CD4-positive, alpha-beta memory T cell (primary cell): Measurements from ENCODE around the gene RAPGEF1. TPM values are rescaled to one million over a fixed set of nuclear protein-coding genes. Genes with fewer than 3 reads are reported as not detected.
A peak's percentile ranks its signal among the peaks of the same experiment; 100 is the strongest.

Experiments
- CTCF ChIA-PET: fragments of 350-600 bp; sonication (Branson Sonifier 250); formaldehyde crosslinking; loops from one replicate; lab custom pipeline; 2021; ENCODE audit warnings: inconsistent platforms; ENCODE audit not compliant: partially characterized antibody; lab: Charles Lee
- POLR2A ChIA-PET: fragments of 350-600 bp; sonication (Branson Sonifier 250); formaldehyde crosslinking; loops from one replicate; lab custom pipeline; 2021; ENCODE audit not compliant: partially characterized antibody; lab: Charles Lee
- DNase-seq, 5 donors: peaks; one replicate each; pipeline versions ENCODE4 v3.0.0 to v3.0.0-alpha.2; 2020 to 2022; ENCODE audit warnings: mixed read lengths in 1 of 5
- H3K27ac ChIP-seq: one replicate; pipeline ENCODE4 v1.7.0; 2013; ENCODE audit warnings: low read depth, low read length
- H3K27me3 ChIP-seq: 2 replicates; pipeline ENCODE4 v1.7.0; 2013; ENCODE audit warnings: mild to moderate bottlenecking, low read length, moderate library complexity; ENCODE audit not compliant: insufficient read depth
- H3K36me3 ChIP-seq: 2 replicates; pipeline ENCODE4 v1.7.0; 2013; ENCODE audit warnings: mild to moderate bottlenecking, low read length, moderate library complexity; ENCODE audit not compliant: insufficient read depth
- H3K4me1 ChIP-seq: 2 replicates; pipeline ENCODE4 v1.7.0; 2013; ENCODE audit warnings: mild to moderate bottlenecking, low read length, moderate library complexity; ENCODE audit not compliant: insufficient read depth
- H3K4me3 ChIP-seq, 2 donors: one replicate each; pipeline ENCODE4 v1.7.0; 2013; ENCODE audit warnings: low read length in 2 of 2, mild to moderate bottlenecking in 1 of 2
- H3K9me3 ChIP-seq, 2 donors: one replicate each; pipeline ENCODE4 v1.7.0; 2013; ENCODE audit warnings: low read length in 2 of 2, control low read depth in 1 of 2; ENCODE audit not compliant: control insufficient read depth in 1 of 2
- H3K27ac Mint-ChIP-seq, 7 donors: one replicate each; pipeline ENCODE4 v1.8.0; 2020 to 2021; ENCODE audit warnings: mixed read lengths in 7 of 7, mild to moderate bottlenecking in 6 of 7, inconsistent platforms in 3 of 7, moderate library complexity in 3 of 7
- H3K27me3 Mint-ChIP-seq, 2 donors: one replicate each; pipeline ENCODE4 v1.8.0; 2020 to 2021; ENCODE audit warnings: mixed read lengths in 2 of 2
- H3K36me3 Mint-ChIP-seq, 2 donors: one replicate each; pipeline ENCODE4 v1.8.0; 2020 to 2021; ENCODE audit warnings: mixed read lengths in 2 of 2, inconsistent platforms in 1 of 2, mild to moderate bottlenecking in 1 of 2
- H3K4me1 Mint-ChIP-seq, 4 donors: one replicate each; pipeline ENCODE4 v1.8.0; 2020 to 2021; ENCODE audit warnings: mixed read lengths in 4 of 4, mild to moderate bottlenecking in 1 of 4
- H3K4me3 Mint-ChIP-seq, 8 donors: one replicate each; pipeline ENCODE4 v1.8.0; 2020 to 2021; ENCODE audit warnings: mixed read lengths in 8 of 8, mild to moderate bottlenecking in 7 of 8, moderate library complexity in 6 of 8, inconsistent platforms in 3 of 8
- H3K9me3 Mint-ChIP-seq, 8 donors: one replicate each; pipeline ENCODE4 v1.8.0; 2020 to 2021; ENCODE audit warnings: mixed read lengths in 8 of 8, mild to moderate bottlenecking in 5 of 8, inconsistent platforms in 3 of 8, moderate library complexity in 1 of 8
- intact Hi-C: fragments of 100-400 bp; cut with micrococcal nuclease; formaldehyde crosslinking; loops from one replicate; pipeline ENCODE4 v1.15.1; 2023
- polyA plus RNA-seq, 2 donors: library from polyadenylated mRNA; unstranded; fragments of 300-500 nt; fragmentation: Illumina TruSeq; gene quantifications; one replicate each; pipeline ENCODE4 v1.2.3, GENCODE V29; 2021
- total RNA-seq, 2 experiments: library from RNA; stranded (reverse); gene quantifications; one replicate each; pipeline ENCODE4 v1.2.3, GENCODE V29; 2021

The RAPGEF1 gene
- total and polyA plus RNA-seq, 4 experiments from 2014 or later = 1.5 to 149 (median 76.2) TPM

GRCh38 chr9:131672451-131672850 lies 67.4 kb downstream of the RAPGEF1 start:
- H3K9me3 Mint-ChIP-seq = peaks cover 0 to 2% (median 0%) of the 10 kb centered on the region in 8 donors
- H3K36me3 ChIP-seq = no peaks in the 10 kb centered on the region
- intact Hi-C loops = loop anchor here (10.0 kb wide), 2 partner anchors 168 to 418 kb away; partner anchors contain the start of gene POMT1
- peaks cover 99% of the 10 kb centered on the region for H3K4me1 ChIP-seq
- H3K27ac Mint-ChIP-seq = peak overlapping the region; percentile 94 to 100 (median 100)
- no peaks in the 10 kb centered on the region for H3K27me3 Mint-ChIP-seq
- CTCF ChIA-PET = interaction anchor here (0.8 to 1.2 kb wide), 3 partner anchors 10 to 38 kb away, joined by 3 read pairs; no protein-coding TSS in a partner anchor
- DNase-seq = no peak
- peak overlapping the region in 5 of 8 donors; percentile 28 to 93 (median 61) for H3K4me3 Mint-ChIP-seq
- peak overlapping the region; percentile 89 for H3K27ac ChIP-seq
- peaks cover 81 to 100% (median 92%) of the 10 kb centered on the region in 4 donors for H3K4me1 Mint-ChIP-seq
- peaks cover 0 to 10% of the 10 kb centered on the region in 2 donors for H3K36me3 Mint-ChIP-seq
- H3K9me3 ChIP-seq = no peaks in the 10 kb centered on the region
- no peak overlapping the region for H3K4me3 ChIP-seq
- no peaks in the 10 kb centered on the region for H3K27me3 ChIP-seq
- POLR2A ChIA-PET = interaction anchor here (0.9 to 21.5 kb wide), 5 partner anchors 9 to 63 kb away, joined by 3 to 692 read pairs (median 4); partner anchors contain the start of gene RAPGEF1

GRCh38 chr9:131671133-131671520 lies 68.7 kb downstream of the RAPGEF1 start:
- Mint-ChIP-seq H3K36me3 (peaks cover 0 to 4% of the 10 kb centered on the region in 2 donors), H3K27me3 (no peaks in the 10 kb centered on the region), H3K9me3 (peaks cover 0 to 2% (median 0%) of the 10 kb centered on the region in 8 donors), H3K27ac (peak overlapping the region; percentile 94 to 100 (median 100)), H3K4me3 (peak overlapping the region in 7 of 8 donors; percentile 56 to 84 (median 74)), H3K4me1 (peaks cover 73 to 100% (median 88%) of the 10 kb centered on the region in 4 donors)
- no peak for DNase-seq
- Histone ChIP-seq H3K4me3 (peak overlapping the region in 1 of 2 donors; percentile 7), H3K27me3 (no peaks in the 10 kb centered on the region), H3K9me3 (no peaks in the 10 kb centered on the region), H3K36me3 (no peaks in the 10 kb centered on the region), H3K27ac (peak overlapping the region; percentile 89), H3K4me1 (peaks cover 99% of the 10 kb centered on the region)
- intact Hi-C loops = loop anchor here (10.0 kb wide), 2 partner anchors 166 to 416 kb away; partner anchors contain the start of gene POMT1
- ChIA-PET CTCF (interaction anchor here (7.6 kb wide), 1 partner anchor 7 kb away, joined by 75 read pairs; no protein-coding TSS in a partner anchor), POLR2A (interaction anchor here (1.0 to 21.5 kb wide), 3 partner anchors 10 to 65 kb away, joined by 3 to 692 read pairs (median 74); partner anchors contain the start of gene RAPGEF1)

- peaks cover 0 to 2% (median 0%) of the 10 kb centered on the region in 8 donors for H3K9me3 Mint-ChIP-seq
- Histone ChIP-seq H3K27me3 (no peaks in the 10 kb centered on the region), H3K36me3 (no peaks in the 10 kb centered on the region), H3K27ac (peak overlapping the region; percentile 89), H3K9me3 (no peaks in the 10 kb centered on the region), H3K4me1 (peaks cover 99% of the 10 kb centered on the region), H3K4me3 (no peak overlapping the region)
- peak overlapping the region; percentile 54 to 84 (median 76) for H3K4me3 Mint-ChIP-seq
- peaks cover 0 to 4% of the 10 kb centered on the region in 2 donors for H3K36me3 Mint-ChIP-seq
- peaks cover 71 to 100% (median 88%) of the 10 kb centered on the region in 4 donors for H3K4me1 Mint-ChIP-seq
- intact Hi-C loops = loop anchor here (10.0 kb wide), 2 partner anchors 166 to 416 kb away; partner anchors contain the start of gene POMT1
- peak overlapping the region; percentile 94 to 100 (median 100) for H3K27ac Mint-ChIP-seq
- peak in 4 of 5 donors; percentile 61 to 72 (median 62) for DNase-seq
- no peaks in the 10 kb centered on the region for H3K27me3 Mint-ChIP-seq
- POLR2A ChIA-PET = interaction anchor here (4.3 to 21.5 kb wide), 4 partner anchors 7 to 65 kb away, joined by 18 to 692 read pairs (median 182); partner anchors contain the start of gene RAPGEF1
- CTCF ChIA-PET = interaction anchor here (2.2 to 7.6 kb wide), 2 partner anchors 8 to 80 kb away, joined by 9 to 75 read pairs; no protein-coding TSS in a partner anchor
These were observed 69.4 kb downstream of the RAPGEF1 start for GRCh38 chr9:131670247-131671132.

- H3K36me3 ChIP-seq = no peaks in the 10 kb centered on the region
- no peaks in the 10 kb centered on the region for H3K9me3 Mint-ChIP-seq
- H3K4me1 ChIP-seq = peaks cover 99% of the 10 kb centered on the region
- POLR2A ChIA-PET = interaction anchor here (0.6 to 21.5 kb wide), 14 partner anchors 8 to 399 kb away, joined by 3 to 692 read pairs (median 6); partner anchors contain the start of gene RAPGEF1
- H3K9me3 ChIP-seq = no peaks in the 10 kb centered on the region
- H3K36me3 Mint-ChIP-seq = peaks cover 0 to 7% of the 10 kb centered on the region in 2 donors
- CTCF ChIA-PET = interaction anchor here (0.9 to 7.6 kb wide), 8 partner anchors 9 to 166 kb away, joined by 3 to 75 read pairs (median 8); partner anchors contain the start of gene RAPGEF1
- H3K4me3 Mint-ChIP-seq = peak overlapping the region; percentile 74 to 85 (median 80)
- no peaks in the 10 kb centered on the region for H3K27me3 ChIP-seq
- peak overlapping the region in 1 of 2 donors; percentile 46 for H3K4me3 ChIP-seq
- peak overlapping the region; percentile 89 for H3K27ac ChIP-seq
- intact Hi-C loops = loop anchor here (2.0 to 10.0 kb wide), 5 partner anchors 35 to 415 kb away; partner anchors contain the start of gene POMT1
- no peak for DNase-seq
- H3K27me3 Mint-ChIP-seq = no peaks in the 10 kb centered on the region
- H3K27ac Mint-ChIP-seq = peak overlapping the region; percentile 94 to 100 (median 100)
- H3K4me1 Mint-ChIP-seq = peaks cover 70 to 100% (median 88%) of the 10 kb centered on the region in 4 donors
These were observed 70.4 kb downstream of the RAPGEF1 start for GRCh38 chr9:131669269-131670157.

GRCh38 chr9:131668439-131669268 lies 71.2 kb downstream of the RAPGEF1 start:
- POLR2A ChIA-PET = interaction anchor here (0.6 to 21.5 kb wide), 24 partner anchors 9 to 412 kb away, joined by 3 to 692 read pairs (median 5); partner anchors contain the start of gene RAPGEF1
- peaks cover 97% of the 10 kb centered on the region for H3K4me1 ChIP-seq
- no peaks in the 10 kb centered on the region for H3K27me3 Mint-ChIP-seq
- no peaks in the 10 kb centered on the region for H3K9me3 Mint-ChIP-seq
- H3K27ac ChIP-seq = peak overlapping the region; percentile 89
- H3K36me3 Mint-ChIP-seq = peaks cover 0 to 8% of the 10 kb centered on the region in 2 donors
- peak; percentile 74 to 94 (median 77) for DNase-seq
- H3K27me3 ChIP-seq = no peaks in the 10 kb centered on the region
- intact Hi-C loops = loop anchor here (1.0 to 5.0 kb wide), 5 partner anchors 10 to 76 kb away; no protein-coding TSS in a partner anchor
- H3K36me3 ChIP-seq = no peaks in the 10 kb centered on the region
- peak overlapping the region; percentile 94 to 100 (median 100) for H3K27ac Mint-ChIP-seq
- peak overlapping the region; percentile 73 to 85 (median 80) for H3K4me3 Mint-ChIP-seq
- CTCF ChIA-PET = interaction anchor here (0.8 to 7.6 kb wide), 10 partner anchors 10 to 165 kb away, joined by 3 to 75 read pairs (median 6); partner anchors contain the start of gene RAPGEF1
- H3K4me1 Mint-ChIP-seq = peaks cover 71 to 100% (median 91%) of the 10 kb centered on the region in 4 donors
- peak overlapping the region in 1 of 2 donors; percentile 46 for H3K4me3 ChIP-seq
- no peaks in the 10 kb centered on the region for H3K9me3 ChIP-seq
